Right lung (tissue), 5 donors: ENCODE data around the gene ADAD2. TPM values are rescaled to one million over a fixed set of nuclear protein-coding genes. Genes with fewer than 3 reads are reported as not detected.

Experiments used
- DNase-seq, 2 donors: peaks; one replicate each; pipeline ENCODE4 v3.0.0-alpha.2; 2013
- polyA plus RNA-seq, 5 donors: library from polyadenylated mRNA; unstranded; fragments of 120-200 nt; gene quantifications; one replicate each; pipeline versions ENCODE4 v1.2.1 to v1.2.3, GENCODE V29; 2013; ENCODE audit warnings: inconsistent platforms in 1 of 5, low replicate concordance in 1 of 5; ENCODE audit not compliant: insufficient read length in 5 of 5, insufficient read depth in 1 of 5

The ADAD2 gene
- polyA plus RNA-seq, 5 donors = 0.18 to 1.1 (median 0.73) TPM; not detected in 1

GRCh38 chr16:84245956-84246678 lies 55.2 kb downstream of the ADAD2 start:
- DNase-seq = no peak

GRCh38 chr16:84246679-84247077 lies 55.7 kb downstream of the ADAD2 start:
- DNase-seq = no peak

Other genes with a start within 250 kb of the ADAD2 start
- gene OSGIN1, start 237.9 kb upstream of the ADAD2 start, polyA plus RNA-seq = under 1 TPM; 0.59 to 0.95 (median 0.87) TPM
- gene NECAB2, start 222.9 kb upstream of the ADAD2 start, polyA plus RNA-seq = under 1 TPM; 0.29 to 0.69 (median 0.54) TPM
- gene SLC38A8, start 148.4 kb upstream of the ADAD2 start, polyA plus RNA-seq = not detected
- 100 to 1,000 TPM; 103 to 123 (median 112) TPM for gene MBTPS1, start 74.2 kb upstream of the ADAD2 start, polyA plus RNA-seq
- 10 to 100 TPM; 33.5 to 46.7 (median 44.7) TPM for gene HSDL1, start 46.0 kb upstream of the ADAD2 start, polyA plus RNA-seq
- gene DNAAF1, start 45.8 kb upstream of the ADAD2 start, polyA plus RNA-seq = 10 to 100 TPM in 4 of 5 donors, 1 to 10 TPM in 1; 3.6 to 21.5 (median 15.5) TPM
- gene TAF1C, start 4.1 kb upstream of the ADAD2 start, polyA plus RNA-seq = 10 to 100 TPM; 32.4 to 61.4 (median 52.9) TPM
- gene KCNG4, start 48.9 kb downstream of the ADAD2 start, polyA plus RNA-seq = under 1 TPM; 0.05 to 0.10 (median 0.06) TPM
- gene WFDC1, start 103.7 kb downstream of the ADAD2 start, polyA plus RNA-seq = 10 to 100 TPM in 1 of 5 donors, 1 to 10 TPM in 4; 5.1 to 10.4 (median 6.9) TPM
- 10 to 100 TPM; 14.6 to 27.0 (median 16.4) TPM for gene ATP2C2, start 177.4 kb downstream of the ADAD2 start, polyA plus RNA-seq